Liver (tissue), 9 donors: ENCODE measurements around the gene DUSP14. TPM values are rescaled to one million over a fixed set of nuclear protein-coding genes. Genes with fewer than 3 reads are reported as not detected.

ENCODE experiments used
- DNase-seq: peaks from one replicate; pipeline ENCODE4 v3.0.0-alpha.2; 2017; ENCODE audit warnings: low spot score
- H3K27ac ChIP-seq, 2 donors: one replicate each; pipeline ENCODE4 v1.7.0; 2013; ENCODE audit warnings: inconsistent platforms in 2 of 2, low read length in 2 of 2, control low read depth in 1 of 2, low read depth in 1 of 2, mild to moderate bottlenecking in 1 of 2
- H3K27me3 ChIP-seq, 4 donors: one replicate each; pipeline versions ENCODE4 v1.6.1 to v1.7.0; 2013; ENCODE audit warnings: low read length in 3 of 4, inconsistent platforms in 1 of 4, mild to moderate bottlenecking in 1 of 4, moderate library complexity in 1 of 4; ENCODE audit not compliant: control insufficient read depth in 4 of 4, insufficient read depth in 4 of 4
- H3K36me3 ChIP-seq, 4 donors: one replicate each; pipeline versions ENCODE4 v1.6.1 to v1.7.0; 2013; ENCODE audit warnings: low read length in 3 of 4, mild to moderate bottlenecking in 3 of 4, low read depth in 1 of 4, moderate library complexity in 1 of 4; ENCODE audit not compliant: control insufficient read depth in 4 of 4, insufficient read depth in 3 of 4
- H3K4me1 ChIP-seq, 4 donors: one replicate each; pipeline versions ENCODE4 v1.6.1 to v1.7.0; 2013; ENCODE audit warnings: low read length in 3 of 4, mild to moderate bottlenecking in 3 of 4, moderate library complexity in 1 of 4; ENCODE audit not compliant: control insufficient read depth in 4 of 4, insufficient read depth in 4 of 4
- H3K4me3 ChIP-seq, 3 donors: one replicate each; pipeline versions ENCODE4 v1.6.1 to v1.7.0; 2013; ENCODE audit warnings: low read length in 3 of 3, control low read depth in 1 of 3, low read depth in 1 of 3, mild to moderate bottlenecking in 1 of 3
- H3K9ac ChIP-seq, 2 donors: one replicate each; pipeline ENCODE4 v1.7.0; 2013; ENCODE audit warnings: low read length in 2 of 2, mild to moderate bottlenecking in 2 of 2, moderate library complexity in 2 of 2, control low read depth in 1 of 2, low read depth in 1 of 2
- H3K9me3 ChIP-seq, 4 donors: one replicate each; pipeline versions ENCODE4 v1.6.1 to v1.7.0; 2013; ENCODE audit warnings: low read length in 3 of 4; ENCODE audit not compliant: control insufficient read depth in 4 of 4
- ATF3 ChIP-seq: IDR thresholded peaks from 2 replicates; pipeline ENCODE4 v1.6.1; 2016; ENCODE audit warnings: antibody characterized with exemption
- CTCF ChIP-seq: fragments of 150-350 bp; IDR thresholded peaks from 2 replicates; pipeline ENCODE4 v1.5.1; 2017; ENCODE audit warnings: improper control_type of control experiment, low read depth, low read length; ENCODE audit not compliant: missing input control
- EGR1 ChIP-seq, 2 donors: IDR thresholded peaks; 2 replicates each; pipeline ENCODE4 v1.6.1; 2016 to 2018; ENCODE audit warnings: antibody characterized with exemption in 2 of 2, low read depth in 2 of 2
- FOXA1 ChIP-seq: IDR thresholded peaks from 2 replicates; pipeline ENCODE4 v1.6.1; 2016; ENCODE audit warnings: antibody characterized with exemption
- FOXA2 ChIP-seq: IDR thresholded peaks from 2 replicates; pipeline ENCODE4 v1.6.1; 2016; ENCODE audit warnings: antibody characterized with exemption
- GABPA ChIP-seq, 2 donors: IDR thresholded peaks in 1 of 2; conservative IDR thresholded peaks in 1 of 2; 2 replicates each; pipeline ENCODE4 v1.6.1; 2016; ENCODE audit warnings: antibody characterized with exemption in 2 of 2, mild to moderate bottlenecking in 1 of 2, moderate library complexity in 1 of 2
- HNF4A ChIP-seq, 2 donors: conservative IDR thresholded peaks; 2 replicates each; pipeline ENCODE4 v1.6.1; 2016; ENCODE audit warnings: antibody characterized with exemption in 2 of 2, mild to moderate bottlenecking in 2 of 2
- MAX ChIP-seq: IDR thresholded peaks from 2 replicates; pipeline ENCODE4 v1.6.1; 2016; ENCODE audit warnings: antibody characterized with exemption
- NR2F2 ChIP-seq: IDR thresholded peaks from 2 replicates; pipeline ENCODE4 v1.6.1; 2016; ENCODE audit warnings: antibody characterized with exemption
- RAD21 ChIP-seq, 2 donors: IDR thresholded peaks; 2 replicates each; pipeline ENCODE4 v1.6.1; 2016; ENCODE audit warnings: antibody characterized with exemption in 2 of 2, mild to moderate bottlenecking in 2 of 2
- REST ChIP-seq: IDR thresholded peaks from 2 replicates; pipeline ENCODE4 v1.6.1; 2016; ENCODE audit warnings: antibody characterized with exemption, mild to moderate bottlenecking
- RXRA ChIP-seq, 2 donors: IDR thresholded peaks; 2 replicates each; pipeline ENCODE4 v1.6.1; 2017 to 2018; ENCODE audit warnings: antibody characterized with exemption in 2 of 2, mild to moderate bottlenecking in 1 of 2
- TAF1 ChIP-seq: conservative IDR thresholded peaks from 2 replicates; pipeline ENCODE4 v1.6.1; 2016; ENCODE audit warnings: antibody characterized with exemption, mild to moderate bottlenecking
- YY1 ChIP-seq: IDR thresholded peaks from 2 replicates; pipeline ENCODE4 v1.6.1; 2016; ENCODE audit warnings: antibody characterized with exemption, mild to moderate bottlenecking
- ZBTB33 ChIP-seq: IDR thresholded peaks from 2 replicates; pipeline ENCODE4 v1.6.1; 2016; ENCODE audit warnings: antibody characterized with exemption
- WGBS: extraction: QIAGEN DNeasy Blood & Tissue Kit; methylation state at CpG from one replicate; pipeline ENCODE4 v1.1.7; 2013; 5-methylcytosine and 5-hydroxymethylcytosine counted together
- polyA plus RNA-seq, 2 donors: library from polyadenylated mRNA; stranded (reverse) in 1 of 2; unstranded in 1 of 2; fragments of 200-250 nt in 1 of 2; fragments of >200 nt in 1 of 2; fragmentation: Nextera tagmentation in 1 of 2; extraction: Ambion mirVana in 1 of 2; gene quantifications; one replicate each; pipeline versions ENCODE4 v1.2.1 to v1.2.3, GENCODE V29; 2013 to 2015
- total RNA-seq, 2 donors: library from RNA; depleted of rRNA; stranded (reverse); fragments of >200 nt; gene quantifications; one replicate each; pipeline ENCODE4 v1.2.3, GENCODE V29; 2014
- donor health status: healthy.
- donor health status: healthy.
- donor health status: healthy.
- donor health status: healthy.
- donor health status: healthy.

DUSP14 gene
- total and polyA plus RNA-seq, 4 donors, result 6.3 to 15.7 (median 13.8) TPM

GRCh38 chr17:37555386-37555785 lies 65.7 kb downstream of the DUSP14 start:
- H3K4me1 ChIP-seq, result no peaks in the 10 kb centered on the region
- no peaks in the 10 kb centered on the region for H3K27me3 ChIP-seq
- H3K9me3 ChIP-seq, result no peaks in the 10 kb centered on the region
- no peak overlapping the region for H3K9ac ChIP-seq
- H3K4me3 ChIP-seq, result no peak overlapping the region
- DNase-seq, result no peak
- H3K27ac ChIP-seq, result no peak overlapping the region
- TF ChIP-seq NR2F2 (no peak), ZBTB33 (no peak)
- H3K36me3 ChIP-seq, result peaks cover 4 to 48% (median 29%) of the 10 kb centered on the region in 4 donors
- 93% methylated on average over 3 of the region's 3 CpGs for WGBS

GRCh38 chr17:37557482-37557881 lies 67.8 kb downstream of the DUSP14 start:
- H3K36me3 ChIP-seq, result peaks cover 4 to 51% (median 39%) of the 10 kb centered on the region in 4 donors
- DNase-seq, result no peak
- no peak overlapping the region for H3K9ac ChIP-seq
- no peaks in the 10 kb centered on the region for H3K9me3 ChIP-seq
- no peak overlapping the region for H3K4me3 ChIP-seq
- H3K27ac ChIP-seq, result no peak overlapping the region
- no peaks in the 10 kb centered on the region for H3K27me3 ChIP-seq
- 98% methylated on average over 2 of the region's 2 CpGs for WGBS
- H3K4me1 ChIP-seq, result no peaks in the 10 kb centered on the region
- TF ChIP-seq EGR1 (IDR thresholded peaks at IDR 0.05; ENCODE audit: low read depth in 2 of 2), result no peak
- TF ChIP-seq RAD21 (IDR thresholded peaks at IDR 0.05), result no peak
- TF ChIP-seq ZBTB33, result no peak
- TF ChIP-seq ATF3, result no peak
- TF ChIP-seq TAF1, result no peak
- TF ChIP-seq MAX, result no peak
- no peak for TF ChIP-seq RXRA (IDR thresholded peaks at IDR 0.05)
- no peak for TF ChIP-seq FOXA1
- TF ChIP-seq HNF4A (conservative IDR thresholded peaks at IDR 0.05), result no peak
- TF ChIP-seq GABPA (IDR thresholded peaks at IDR 0.05 in 1 of 2, conservative IDR thresholded peaks at IDR 0.05 in 1 of 2), result no peak
- no peak for TF ChIP-seq FOXA2

- H3K4me1 ChIP-seq, result no peaks in the 10 kb centered on the region
- no peak for DNase-seq
- 97% methylated on average over 2 of the region's 2 CpGs for WGBS
- H3K27me3 ChIP-seq, result no peaks in the 10 kb centered on the region
- H3K4me3 ChIP-seq, result no peak overlapping the region
- peaks cover 4 to 46% (median 33%) of the 10 kb centered on the region in 4 donors for H3K36me3 ChIP-seq
- H3K9ac ChIP-seq, result no peak overlapping the region
- no peaks in the 10 kb centered on the region for H3K9me3 ChIP-seq
- H3K27ac ChIP-seq, result no peak overlapping the region
- TF ChIP-seq TAF1 (no peak), GABPA (IDR thresholded peaks at IDR 0.05 in 1 of 2, conservative IDR thresholded peaks at IDR 0.05 in 1 of 2) (no peak), ATF3 (no peak), CTCF (no peak), FOXA2 (no peak), YY1 (no peak), REST (no peak), MAX (no peak)
Observed at GRCh38 chr17:37558299-37558698, 68.6 kb downstream of the DUSP14 start.
